ENCODE measurements around the gene CHD9NB. TPM values are rescaled to one million over a fixed set of nuclear protein-coding genes. Genes with fewer than 3 reads are reported as not detected.

Gene CHD9NB
- total RNA-seq, 4 donors from 2014 or later = 2.4 to 6.9 (median 3.2) TPM; not detected in 1

GRCh38 chr16:53034306-53034705, 18.4 kb downstream of the CHD9NB start:
- TF ChIP-seq POLR2A (IDR thresholded peaks at IDR 0.05) (no peak), CTCF (IDR thresholded peaks at IDR 0.05) (no peak)

GRCh38 chr16:53031323-53031942, 21.3 kb downstream of the CHD9NB start:
- no peak overlapping the region for H3K27ac ChIP-seq

More at GRCh38 chr16:53034306-53034705, 18.4 kb downstream of the CHD9NB start:
- H3K9me3 ChIP-seq = no peaks in the 10 kb centered on the region
- no peaks in the 10 kb centered on the region for H3K27me3 ChIP-seq
- H3K4me3 ChIP-seq = no peak overlapping the region
- DNase-seq = no peak
- H3K36me3 ChIP-seq = no peaks in the 10 kb centered on the region
- no peaks in the 10 kb centered on the region for H3K4me1 ChIP-seq
- H3K27ac ChIP-seq = no peak overlapping the region

GRCh38 chr16:53029971-53030370, 22.7 kb downstream of the CHD9NB start:
- no peak for TF ChIP-seq CTCF (IDR thresholded peaks at IDR 0.05)

More at GRCh38 chr16:53031323-53031942, 21.3 kb downstream of the CHD9NB start:
- Histone ChIP-seq H3K27me3 (no peaks in the 10 kb centered on the region), H3K36me3 (no peaks in the 10 kb centered on the region), H3K4me3 (no peak overlapping the region), H3K9me3 (no peaks in the 10 kb centered on the region), H3K4me1 (no peaks in the 10 kb centered on the region)
- no peak for DNase-seq
- TF ChIP-seq CTCF (IDR thresholded peaks at IDR 0.05) (no peak), POLR2A (IDR thresholded peaks at IDR 0.05) (no peak)

DNA sequence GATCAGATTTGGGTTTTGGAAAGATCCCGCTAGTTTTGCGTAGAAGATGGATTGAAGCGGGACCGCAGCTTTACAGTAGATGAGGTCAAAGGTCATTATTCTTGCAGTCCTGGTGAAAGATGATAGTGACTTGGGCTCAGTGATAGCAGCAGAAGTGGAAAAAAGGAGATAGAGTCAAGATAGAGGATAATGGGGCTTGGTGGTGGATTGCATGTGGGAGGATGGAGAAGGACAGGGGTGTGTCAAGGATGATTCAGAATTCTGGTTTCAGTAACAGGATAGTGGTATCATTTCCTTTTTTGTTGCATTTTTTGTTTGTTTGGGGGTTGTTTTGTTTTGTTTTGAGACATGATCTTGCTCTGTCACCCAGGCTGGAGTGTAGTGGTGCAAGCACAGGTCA, 28.7 kb downstream of the CHD9NB start:
- Histone ChIP-seq H3K27ac (no peak overlapping the region), H3K36me3 (no peaks in the 10 kb centered on the region), H3K4me1 (no peaks in the 10 kb centered on the region), H3K9me3 (no peaks in the 10 kb centered on the region), H3K4me3 (no peak overlapping the region), H3K27me3 (no peaks in the 10 kb centered on the region)
- no peak for DNase-seq
- TF ChIP-seq CTCF (IDR thresholded peaks at IDR 0.05) = no peak

More at GRCh38 chr16:53029971-53030370, 22.7 kb downstream of the CHD9NB start:
- no peaks in the 10 kb centered on the region for H3K36me3 ChIP-seq
- no peak overlapping the region for H3K4me3 ChIP-seq
- no peak overlapping the region for H3K27ac ChIP-seq
- no peak for DNase-seq
- H3K4me1 ChIP-seq = no peaks in the 10 kb centered on the region
- no peaks in the 10 kb centered on the region for H3K27me3 ChIP-seq
- H3K9me3 ChIP-seq = no peaks in the 10 kb centered on the region

DNA sequence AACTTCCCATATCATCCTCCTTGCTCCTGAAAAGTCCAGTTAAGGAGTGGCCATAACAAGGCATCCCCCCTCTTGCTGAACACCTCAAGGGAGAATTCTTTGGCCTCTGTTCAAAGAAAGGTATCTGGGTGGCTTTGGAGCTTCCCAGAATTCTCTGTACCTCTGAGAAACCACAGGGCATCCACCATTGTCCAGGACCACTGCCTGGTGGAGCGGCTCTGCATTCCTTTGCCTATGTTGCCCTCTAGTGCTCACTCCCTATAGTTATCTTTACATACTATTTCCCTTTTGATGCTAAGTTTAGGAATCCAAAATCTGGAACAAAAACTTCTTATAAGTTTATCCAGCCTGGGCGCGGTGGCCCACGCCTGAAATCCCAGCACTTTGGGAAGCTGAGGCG, 30.3 kb downstream of the CHD9NB start:
- H3K4me3 ChIP-seq = no peak overlapping the region
- H3K4me1 ChIP-seq = no peaks in the 10 kb centered on the region
- DNase-seq = no peak
- no peaks in the 10 kb centered on the region for H3K9me3 ChIP-seq
- no peak for TF ChIP-seq POLR2A (IDR thresholded peaks at IDR 0.05)
- peak in 4 of 6 experiments; percentile 19 to 69 (median 64) for TF ChIP-seq CTCF (IDR thresholded peaks at IDR 0.05)
- no peaks in the 10 kb centered on the region for H3K36me3 ChIP-seq
- no peaks in the 10 kb centered on the region for H3K27me3 ChIP-seq
- H3K27ac ChIP-seq = no peak overlapping the region
